Suprapubic skin (tissue), 4 donors: ENCODE measurements around the gene MCC. TPM values are rescaled to one million over a fixed set of nuclear protein-coding genes. Genes with fewer than 3 reads are reported as not detected.

Experiments used
- DNase-seq, 2 donors: peaks; one replicate each; pipeline ENCODE4 v3.0.0-alpha.2; 2019; ENCODE audit warnings: low spot score in 2 of 2
- H3K27ac ChIP-seq: fragments of 200-600 bp; sonication (generic); one replicate; pipeline ENCODE4 v1.5.1; 2019
- H3K27me3 ChIP-seq: fragments of 200-600 bp; sonication (generic); one replicate; pipeline ENCODE4 v1.5.1; 2019
- H3K36me3 ChIP-seq: fragments of 200-600 bp; sonication (generic); one replicate; pipeline ENCODE4 v1.5.1; 2019
- H3K4me1 ChIP-seq: fragments of 200-600 bp; sonication (generic); one replicate; pipeline ENCODE4 v1.5.1; 2019
- H3K4me3 ChIP-seq: fragments of 200-600 bp; sonication (generic); one replicate; pipeline ENCODE4 v1.5.1; 2019; ENCODE audit warnings: mild to moderate bottlenecking
- H3K9me3 ChIP-seq: fragments of 200-600 bp; sonication (generic); one replicate; pipeline ENCODE4 v1.5.1; 2019
- CTCF ChIP-seq, 2 donors: fragments of 200-600 bp in 1 of 2; fragments of 450-650 bp in 1 of 2; sonication (generic) in 1 of 2; IDR thresholded peaks; one replicate each; pipeline ENCODE4 v1.5.1; 2016 to 2019; ENCODE audit warnings: antibody characterized with exemption in 2 of 2, mild to moderate bottlenecking in 1 of 2, moderate library complexity in 1 of 2
- EP300 ChIP-seq: sonication (generic); formaldehyde crosslinking; IDR thresholded peaks from one replicate; pipeline ENCODE4 v1.6.1; 2017; ENCODE audit warnings: antibody characterized with exemption
- POLR2A ChIP-seq, 2 donors: fragments of 450-650 bp; IDR thresholded peaks; one replicate each; pipeline ENCODE4 v1.6.1; 2017; ENCODE audit warnings: antibody characterized with exemption in 2 of 2, mild to moderate bottlenecking in 2 of 2, moderate library complexity in 2 of 2
- POLR2AphosphoS5 ChIP-seq, 3 donors: sonication (generic); formaldehyde crosslinking; IDR thresholded peaks; one replicate each; pipeline ENCODE4 v1.6.1; 2017; ENCODE audit warnings: antibody characterized with exemption in 3 of 3
- WGBS: methylation state at CpG from one replicate; pipeline ENCODE4 v1.1.5; 2018; 5-methylcytosine and 5-hydroxymethylcytosine counted together
- total RNA-seq, 4 donors: library from RNA; depleted of rRNA; stranded (reverse); fragments of >200 nt; gene quantifications; one replicate each; pipeline ENCODE4 v1.1.0, GENCODE V29; 2016

MCC gene
- total RNA-seq, 4 donors from 2014 or later, result 67.7 to 105 (median 86.6) TPM

- H3K36me3 ChIP-seq, result no peaks in the 10 kb centered on the region
- DNase-seq, result no peak
- H3K4me3 ChIP-seq, result no peak overlapping the region
- H3K4me1 ChIP-seq, result peaks cover 29% of the 10 kb centered on the region
- H3K27ac ChIP-seq, result no peak overlapping the region
- WGBS, result 64% methylated on average over 4 of the region's 4 CpGs
- no peaks in the 10 kb centered on the region for H3K9me3 ChIP-seq
- no peaks in the 10 kb centered on the region for H3K27me3 ChIP-seq
- TF ChIP-seq CTCF (IDR thresholded peaks at IDR 0.05), result no peak
Measured at GRCh38 chr5:113170707-113171106, 317.5 kb downstream of the MCC start.

- no peaks in the 10 kb centered on the region for H3K27me3 ChIP-seq
- 47% methylated on average over 1 of the region's 1 CpG for WGBS
- DNase-seq, result no peak
- TF ChIP-seq CTCF (IDR thresholded peaks at IDR 0.05) (no peak), EP300 (no peak), POLR2A (IDR thresholded peaks at IDR 0.05) (no peak), POLR2AphosphoS5 (IDR thresholded peaks at IDR 0.05) (no peak)
- peaks cover 38% of the 10 kb centered on the region for H3K4me1 ChIP-seq
- no peak overlapping the region for H3K4me3 ChIP-seq
- no peaks in the 10 kb centered on the region for H3K36me3 ChIP-seq
- H3K27ac ChIP-seq, result no peak overlapping the region
- H3K9me3 ChIP-seq, result no peaks in the 10 kb centered on the region
Measured at GRCh38 chr5:113169720-113170119, 318.5 kb downstream of the MCC start.

GRCh38 chr5:113167985-113168384 is 320.3 kb downstream of the MCC start:
- TF ChIP-seq POLR2A (IDR thresholded peaks at IDR 0.05), result no peak
- TF ChIP-seq POLR2AphosphoS5 (IDR thresholded peaks at IDR 0.05), result no peak
- no peak for TF ChIP-seq CTCF (IDR thresholded peaks at IDR 0.05)
- TF ChIP-seq EP300, result no peak
- WGBS, result 72% methylated on average over 2 of the region's 2 CpGs
- H3K27ac ChIP-seq, result no peak overlapping the region

GRCh38 chr5:113166852-113167366 is 321.3 kb downstream of the MCC start:
- peak overlapping the region; percentile 20 for H3K27ac ChIP-seq
- H3K27me3 ChIP-seq, result no peaks in the 10 kb centered on the region
- no peak for DNase-seq
- WGBS, result 72% methylated on average over 7 of the region's 7 CpGs
- no peaks in the 10 kb centered on the region for H3K36me3 ChIP-seq
- no peaks in the 10 kb centered on the region for H3K9me3 ChIP-seq
- H3K4me1 ChIP-seq, result peaks cover 66% of the 10 kb centered on the region
- TF ChIP-seq POLR2A (IDR thresholded peaks at IDR 0.05), result no peak
- no peak for TF ChIP-seq CTCF (IDR thresholded peaks at IDR 0.05)
- no peak for TF ChIP-seq POLR2AphosphoS5 (IDR thresholded peaks at IDR 0.05)
- no peak for TF ChIP-seq EP300
- H3K4me3 ChIP-seq, result no peak overlapping the region

More at GRCh38 chr5:113167985-113168384, 320.3 kb downstream of the MCC start:
- H3K4me1 ChIP-seq, result peaks cover 55% of the 10 kb centered on the region
- no peak for DNase-seq
- H3K36me3 ChIP-seq, result no peaks in the 10 kb centered on the region
- H3K27me3 ChIP-seq, result no peaks in the 10 kb centered on the region
- no peak overlapping the region for H3K4me3 ChIP-seq
- H3K9me3 ChIP-seq, result no peaks in the 10 kb centered on the region

GRCh38 chr5:113166261-113166660 is 322.0 kb downstream of the MCC start:
- Histone ChIP-seq H3K27ac (no peak overlapping the region), H3K9me3 (no peaks in the 10 kb centered on the region), H3K4me1 (peaks cover 73% of the 10 kb centered on the region), H3K36me3 (no peaks in the 10 kb centered on the region), H3K27me3 (no peaks in the 10 kb centered on the region), H3K4me3 (no peak overlapping the region)
- no peak for TF ChIP-seq POLR2A (IDR thresholded peaks at IDR 0.05)
- TF ChIP-seq POLR2AphosphoS5 (IDR thresholded peaks at IDR 0.05), result no peak
- TF ChIP-seq CTCF (IDR thresholded peaks at IDR 0.05), result no peak
- TF ChIP-seq EP300, result no peak
- DNase-seq, result no peak
- WGBS, result 83% methylated on average over 4 of the region's 4 CpGs
